CD4-positive, CD25-positive, alpha-beta regulatory T cell (primary cell): Measurements from ENCODE around the gene AGTRAP. TPM values are rescaled to one million over a fixed set of nuclear protein-coding genes. Genes with fewer than 3 reads are reported as not detected.
A peak's percentile ranks its signal among the peaks of the same experiment; 100 is the strongest.

Experiments
- ATAC-seq, 2 donors: fragments of 150-1000 bp; cut with Tn5 transposase; one replicate each; pipeline ENCODE4 v1.10.0; 2021; ENCODE audit warnings: low read depth in 2 of 2, moderate number of reproducible peaks in 2 of 2, moderate library complexity in 1 of 2
- DNase-seq, 3 donors: peaks; one replicate each; pipeline versions ENCODE4 v3.0.0 to v3.0.0-alpha.2; 2012 to 2022; ENCODE audit warnings: mixed read lengths in 1 of 3
- H3K27ac ChIP-seq: one replicate; pipeline ENCODE4 v1.7.0; 2013; ENCODE audit warnings: mild to moderate bottlenecking, low read length; ENCODE audit not compliant: insufficient read depth, poor library complexity, severe bottlenecking
- H3K27me3 ChIP-seq: one replicate; pipeline ENCODE4 v1.7.0; 2013; ENCODE audit warnings: low read length; ENCODE audit not compliant: control insufficient read depth, insufficient read depth
- H3K36me3 ChIP-seq: one replicate; pipeline ENCODE4 v1.7.0; 2013; ENCODE audit warnings: mild to moderate bottlenecking, low read length, moderate library complexity; ENCODE audit not compliant: control insufficient read depth, insufficient read depth
- H3K4me1 ChIP-seq: 2 replicates; pipeline ENCODE4 v1.7.0; 2013; ENCODE audit warnings: mild to moderate bottlenecking, low read length; ENCODE audit not compliant: insufficient read depth, control insufficient read depth, poor library complexity, severe bottlenecking
- H3K4me3 ChIP-seq: one replicate; pipeline ENCODE4 v1.7.0; 2013; ENCODE audit warnings: low read depth, mild to moderate bottlenecking, low read length, moderate library complexity
- H3K9me3 ChIP-seq, 2 experiments: 1 replicate in 1 of 2; 2 replicates in 1 of 2; pipeline ENCODE4 v1.7.0; 2013; ENCODE audit warnings: low read length in 2 of 2, mild to moderate bottlenecking in 1 of 2, moderate library complexity in 1 of 2; ENCODE audit not compliant: control insufficient read depth in 2 of 2
- H3K27ac Mint-ChIP-seq, 3 donors: one replicate each; pipeline ENCODE4 v1.8.0; 2020 to 2022; ENCODE audit warnings: mild to moderate bottlenecking in 3 of 3, mixed read lengths in 3 of 3, moderate library complexity in 2 of 3
- H3K27me3 Mint-ChIP-seq: one replicate; pipeline ENCODE4 v1.8.0; 2022; ENCODE audit warnings: mild to moderate bottlenecking, mixed read lengths
- H3K36me3 Mint-ChIP-seq: one replicate; pipeline ENCODE4 v1.8.0; 2020; ENCODE audit warnings: mixed read lengths
- H3K4me1 Mint-ChIP-seq, 4 donors: one replicate each; pipeline ENCODE4 v1.8.0; 2020 to 2022; ENCODE audit warnings: mixed read lengths in 4 of 4, mild to moderate bottlenecking in 1 of 4
- H3K4me3 Mint-ChIP-seq, 4 donors: one replicate each; pipeline ENCODE4 v1.8.0; 2020 to 2022; ENCODE audit warnings: mild to moderate bottlenecking in 4 of 4, mixed read lengths in 4 of 4, moderate library complexity in 3 of 4
- H3K9me3 Mint-ChIP-seq, 7 donors: one replicate each; pipeline ENCODE4 v1.8.0; 2020 to 2022; ENCODE audit warnings: mixed read lengths in 7 of 7, mild to moderate bottlenecking in 3 of 7, moderate library complexity in 2 of 7
- polyA plus RNA-seq, 4 donors: library from polyadenylated mRNA; unstranded; fragments of 300-500 nt; fragmentation: Illumina TruSeq; gene quantifications; one replicate each; pipeline ENCODE4 v1.2.3, GENCODE V29; 2021
- total RNA-seq: library from RNA; stranded (reverse); gene quantifications from one replicate; pipeline ENCODE4 v1.2.3, GENCODE V29; 2022

The AGTRAP gene
- total and polyA plus RNA-seq, 5 donors from 2014 or later: 25.2 to 113 (median 65.2) TPM

GRCh38 chr1:11740258-11741192, 4.6 kb downstream of the AGTRAP start:
- H3K27ac ChIP-seq: no peak overlapping the region
- H3K4me1 ChIP-seq: peaks cover 57% of the 10 kb centered on the region
- H3K36me3 Mint-ChIP-seq: no peaks in the 10 kb centered on the region
- peak; percentile 11 to 70 (median 13) for DNase-seq
- no peaks in the 10 kb centered on the region for H3K9me3 ChIP-seq
- no peaks in the 10 kb centered on the region for H3K9me3 Mint-ChIP-seq
- peak; percentile 13 to 19 for ATAC-seq
- peak overlapping the region; percentile 67 to 88 (median 78) for H3K4me3 Mint-ChIP-seq
- peaks cover under 1% of the 10 kb centered on the region for H3K36me3 ChIP-seq
- no peaks in the 10 kb centered on the region for H3K27me3 Mint-ChIP-seq
- peak overlapping the region in 2 of 3 donors; percentile 25 to 31 for H3K27ac Mint-ChIP-seq
- H3K27me3 ChIP-seq: no peaks in the 10 kb centered on the region
- peak overlapping the region; percentile 67 for H3K4me3 ChIP-seq
- H3K4me1 Mint-ChIP-seq: peaks cover 16 to 68% (median 54%) of the 10 kb centered on the region in 4 donors

GRCh38 chr1:11741482-11741881, 5.5 kb downstream of the AGTRAP start:
- H3K36me3 Mint-ChIP-seq: peaks cover 9% of the 10 kb centered on the region
- no peak for DNase-seq
- Histone ChIP-seq H3K36me3 (peaks cover 5% of the 10 kb centered on the region), H3K9me3 (no peaks in the 10 kb centered on the region), H3K27ac (no peak overlapping the region), H3K4me1 (peaks cover 50% of the 10 kb centered on the region), H3K4me3 (peak overlapping the region; percentile 67), H3K27me3 (no peaks in the 10 kb centered on the region)
- peak overlapping the region; percentile 11 to 88 (median 78) for H3K4me3 Mint-ChIP-seq
- peak overlapping the region in 2 of 3 donors; percentile 25 to 35 for H3K27ac Mint-ChIP-seq
- H3K27me3 Mint-ChIP-seq: no peaks in the 10 kb centered on the region
- peaks cover 16 to 69% (median 51%) of the 10 kb centered on the region in 4 donors for H3K4me1 Mint-ChIP-seq
- no peaks in the 10 kb centered on the region for H3K9me3 Mint-ChIP-seq
- ATAC-seq: no peak

- peak overlapping the region in 2 of 3 donors; percentile 35 to 43 for H3K27ac Mint-ChIP-seq
These were observed 6.1 kb downstream of the AGTRAP start for GRCh38 chr1:11741919-11742558.

GRCh38 chr1:11744287-11744686, 8.4 kb downstream of the AGTRAP start:
- Mint-ChIP-seq H3K9me3 (no peaks in the 10 kb centered on the region), H3K27me3 (no peaks in the 10 kb centered on the region), H3K4me3 (no peak overlapping the region), H3K36me3 (peaks cover 18% of the 10 kb centered on the region), H3K27ac (no peak overlapping the region), H3K4me1 (peaks cover 12 to 51% (median 37%) of the 10 kb centered on the region in 4 donors)
- Histone ChIP-seq H3K4me3 (no peak overlapping the region), H3K36me3 (peaks cover 14% of the 10 kb centered on the region), H3K4me1 (peaks cover 34% of the 10 kb centered on the region), H3K27ac (no peak overlapping the region), H3K27me3 (no peaks in the 10 kb centered on the region), H3K9me3 (no peaks in the 10 kb centered on the region)
- DNase-seq (no peak), ATAC-seq (no peak)

More at GRCh38 chr1:11741919-11742558, 6.1 kb downstream of the AGTRAP start:
- no peaks in the 10 kb centered on the region for H3K9me3 Mint-ChIP-seq
- H3K4me1 Mint-ChIP-seq: peaks cover 16 to 67% (median 49%) of the 10 kb centered on the region in 4 donors
- H3K27me3 Mint-ChIP-seq: no peaks in the 10 kb centered on the region
- Histone ChIP-seq H3K9me3 (no peaks in the 10 kb centered on the region), H3K27ac (no peak overlapping the region), H3K36me3 (peaks cover 5% of the 10 kb centered on the region), H3K4me3 (no peak overlapping the region), H3K4me1 (peaks cover 46% of the 10 kb centered on the region), H3K27me3 (no peaks in the 10 kb centered on the region)
- peaks cover 14% of the 10 kb centered on the region for H3K36me3 Mint-ChIP-seq
- DNase-seq (no peak), ATAC-seq (no peak)
- peak overlapping the region; percentile 29 to 88 (median 78) for H3K4me3 Mint-ChIP-seq

- H3K27me3 Mint-ChIP-seq: no peaks in the 10 kb centered on the region
- no peak overlapping the region for H3K4me3 Mint-ChIP-seq
- peaks cover 18% of the 10 kb centered on the region for H3K36me3 Mint-ChIP-seq
- Histone ChIP-seq H3K36me3 (peaks cover 16% of the 10 kb centered on the region), H3K4me3 (no peak overlapping the region), H3K27me3 (no peaks in the 10 kb centered on the region), H3K9me3 (no peaks in the 10 kb centered on the region), H3K4me1 (peaks cover 19% of the 10 kb centered on the region), H3K27ac (no peak overlapping the region)
- H3K27ac Mint-ChIP-seq: peak overlapping the region in 2 of 3 donors; percentile 60 to 79
- peaks cover 5 to 34% (median 23%) of the 10 kb centered on the region in 4 donors for H3K4me1 Mint-ChIP-seq
- DNase-seq: no peak
- ATAC-seq: no peak
- no peaks in the 10 kb centered on the region for H3K9me3 Mint-ChIP-seq
These were observed 10.2 kb downstream of the AGTRAP start for GRCh38 chr1:11746092-11746491.

GRCh38 chr1:11746795-11747487, 11.0 kb downstream of the AGTRAP start:
- Histone ChIP-seq H3K27me3 (no peaks in the 10 kb centered on the region), H3K27ac (no peak overlapping the region), H3K36me3 (peaks cover 16% of the 10 kb centered on the region), H3K4me3 (no peak overlapping the region), H3K4me1 (peaks cover 10% of the 10 kb centered on the region), H3K9me3 (no peaks in the 10 kb centered on the region)
- no peak for DNase-seq
- Mint-ChIP-seq H3K9me3 (no peaks in the 10 kb centered on the region), H3K27me3 (no peaks in the 10 kb centered on the region), H3K27ac (peak overlapping the region in 2 of 3 donors; percentile 5 to 89), H3K4me1 (peaks cover 5 to 25% (median 16%) of the 10 kb centered on the region in 4 donors), H3K36me3 (peaks cover 18% of the 10 kb centered on the region), H3K4me3 (no peak overlapping the region)
- no peak for ATAC-seq
